ENCODE data around the gene CAPN5.
A peak's percentile ranks its signal among the peaks of the same experiment; 100 is the strongest.

Gene CAPN5

GRCh38 chr11:77030834-77031414, 35.8 kb upstream of the CAPN5 start:
- no peaks in the 10 kb centered on the region for H3K27me3 ChIP-seq
- no peak overlapping the region for H3K4me3 ChIP-seq
- H3K36me3 ChIP-seq, result no peaks in the 10 kb centered on the region
- no peak overlapping the region for H3K4me2 ChIP-seq
- no peaks in the 10 kb centered on the region for H4K20me1 ChIP-seq
- H3K9ac ChIP-seq, result no peak overlapping the region
- no peak overlapping the region for H3K27ac ChIP-seq
- H3K9me3 ChIP-seq (replicated peaks in 1 of 11), result no peaks in the 10 kb centered on the region
- peaks cover 0 to 20% (median 6%) of the 10 kb centered on the region in 10 experiments; a peak in 13 of 20 replicates for H3K4me1 ChIP-seq
- no peak for TF ChIP-seq Cebpa-rat (IDR thresholded peaks at IDR 0.05)

- no peak for TF ChIP-seq Cebpa-rat (IDR thresholded peaks at IDR 0.05)
- no peaks in the 10 kb centered on the region for H3K9me3 ChIP-seq (replicated peaks in 1 of 11)
Observed at GRCh38 chr11:77031599-77031998, 35.2 kb upstream of the CAPN5 start.

GRCh38 chr11:77035039-77035438, 31.7 kb upstream of the CAPN5 start:
- H3K27me3 ChIP-seq, result peaks cover 8 to 14% (median 9%) of the 10 kb centered on the region in 11 experiments; a peak in 18 of 22 replicates
- H3K9me3 ChIP-seq (replicated peaks in 1 of 11), result peaks cover 0 to 6% (median 3%) of the 10 kb centered on the region in 11 experiments; a peak in 11 of 22 replicates
- no peak for TF ChIP-seq Cebpa-rat (IDR thresholded peaks at IDR 0.05)
- no peak overlapping the region for H3K4me3 ChIP-seq
- H3K27ac ChIP-seq, result no peak overlapping the region
- H3K9ac ChIP-seq, result no peak overlapping the region
- H3K36me3 ChIP-seq, result no peaks in the 10 kb centered on the region
- peaks cover 0 to 4% (median 0%) of the 10 kb centered on the region in 11 experiments; a peak in 2 of 22 replicates for H4K20me1 ChIP-seq
- peak overlapping the region in 4 of 11 experiments; percentile 19 to 52 (median 26); a peak in 2 of 22 replicates for H3K4me2 ChIP-seq
- H3K4me1 ChIP-seq, result peaks cover 17 to 40% (median 27%) of the 10 kb centered on the region in 10 experiments

More at GRCh38 chr11:77031599-77031998, 35.2 kb upstream of the CAPN5 start:
- Histone ChIP-seq H3K27ac (no peak overlapping the region), H4K20me1 (no peaks in the 10 kb centered on the region), H3K36me3 (no peaks in the 10 kb centered on the region), H3K9ac (no peak overlapping the region), H3K27me3 (no peaks in the 10 kb centered on the region), H3K4me1 (peaks cover 0 to 20% (median 6%) of the 10 kb centered on the region in 10 experiments; a peak in 13 of 20 replicates), H3K4me3 (no peak overlapping the region), H3K4me2 (no peak overlapping the region)

DNA sequence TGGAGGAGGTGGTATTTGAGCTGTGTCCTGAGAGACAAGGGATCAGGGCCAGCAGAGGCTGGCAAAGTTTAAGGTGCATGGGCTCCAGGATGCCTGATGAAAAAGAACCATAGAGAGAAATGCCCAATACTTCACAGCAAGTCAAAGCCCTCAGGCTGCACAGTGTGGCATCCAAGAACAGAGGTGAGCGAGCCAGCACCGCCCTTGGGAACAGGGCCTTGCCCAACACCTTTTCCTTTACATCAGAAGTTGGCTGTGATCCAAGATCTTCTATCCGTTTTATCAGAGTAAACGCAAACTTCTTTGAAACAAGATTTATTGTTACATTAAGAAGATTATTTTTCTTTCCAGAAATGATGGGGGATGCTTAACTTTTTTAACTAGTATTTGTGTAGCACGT, 31.2 kb upstream of the CAPN5 start:
- Histone ChIP-seq H3K9me3 (replicated peaks in 1 of 11) (peaks cover 0 to 12% (median 7%) of the 10 kb centered on the region in 11 experiments; a peak in 11 of 22 replicates), H4K20me1 (peaks cover 0 to 4% (median 0%) of the 10 kb centered on the region in 11 experiments; a peak in 2 of 22 replicates), H3K27me3 (peaks cover 8 to 14% (median 11%) of the 10 kb centered on the region in 11 experiments; a peak in 18 of 22 replicates), H3K4me2 (peak overlapping the region in 6 of 11 experiments; percentile 19 to 52 (median 26); a peak in 9 of 22 replicates), H3K27ac (no peak overlapping the region), H3K36me3 (no peaks in the 10 kb centered on the region), H3K4me1 (peaks cover 17 to 41% (median 27%) of the 10 kb centered on the region in 10 experiments), H3K4me3 (no peak overlapping the region), H3K9ac (no peak overlapping the region)
- no peak for TF ChIP-seq Cebpa-rat (IDR thresholded peaks at IDR 0.05)

DNA sequence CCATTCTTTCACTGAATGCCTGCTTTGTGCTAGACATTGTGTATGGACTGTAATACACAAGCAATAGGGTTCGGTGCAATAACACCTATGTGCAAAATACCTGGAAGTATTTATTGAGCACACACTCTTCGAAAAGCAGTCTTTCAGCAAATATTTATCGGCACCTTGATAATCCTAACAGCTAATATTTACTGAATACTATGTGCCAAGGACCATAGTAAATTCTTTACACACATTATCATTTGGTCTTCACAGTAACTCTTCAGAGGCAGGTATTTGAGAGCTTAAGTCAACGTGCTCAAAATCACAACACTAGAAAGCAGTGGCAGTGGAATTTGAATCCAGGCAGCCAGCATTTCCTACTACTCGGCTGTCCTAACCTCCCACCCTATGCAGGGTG, 30.4 kb upstream of the CAPN5 start:
- H3K9ac ChIP-seq, result no peak overlapping the region
- no peak for TF ChIP-seq Cebpa-rat (IDR thresholded peaks at IDR 0.05)
- H3K4me3 ChIP-seq, result no peak overlapping the region
- H4K20me1 ChIP-seq, result peaks cover 0 to 4% (median 0%) of the 10 kb centered on the region in 11 experiments; a peak in 2 of 22 replicates
- H3K27me3 ChIP-seq, result peaks cover 8 to 14% (median 11%) of the 10 kb centered on the region in 11 experiments; a peak in 18 of 22 replicates
- peaks cover 0 to 17% (median 7%) of the 10 kb centered on the region in 11 experiments; a peak in 11 of 22 replicates for H3K9me3 ChIP-seq (replicated peaks in 1 of 11)
- no peak overlapping the region for H3K27ac ChIP-seq
- H3K4me1 ChIP-seq, result peaks cover 17 to 41% (median 27%) of the 10 kb centered on the region in 10 experiments
- H3K4me2 ChIP-seq, result no peak overlapping the region
- H3K36me3 ChIP-seq, result no peaks in the 10 kb centered on the region

GRCh38 chr11:77037057-77037456, 29.7 kb upstream of the CAPN5 start:
- Histone ChIP-seq H3K4me2 (no peak overlapping the region), H4K20me1 (peaks cover 0 to 4% (median 0%) of the 10 kb centered on the region in 11 experiments; a peak in 2 of 22 replicates), H3K4me3 (no peak overlapping the region), H3K4me1 (peaks cover 17 to 41% (median 27%) of the 10 kb centered on the region in 10 experiments), H3K27me3 (peaks cover 8 to 14% (median 11%) of the 10 kb centered on the region in 11 experiments; a peak in 18 of 22 replicates), H3K36me3 (no peaks in the 10 kb centered on the region), H3K27ac (no peak overlapping the region), H3K9me3 (replicated peaks in 1 of 11) (peaks cover 0 to 17% (median 7%) of the 10 kb centered on the region in 11 experiments; a peak in 11 of 22 replicates), H3K9ac (no peak overlapping the region)
- no peak for TF ChIP-seq Cebpa-rat (IDR thresholded peaks at IDR 0.05)

GRCh38 chr11:77038029-77038824, 28.5 kb upstream of the CAPN5 start:
- Histone ChIP-seq H3K36me3 (no peaks in the 10 kb centered on the region), H3K9me3 (replicated peaks in 1 of 11) (peaks cover 0 to 17% (median 7%) of the 10 kb centered on the region in 11 experiments; a peak in 11 of 22 replicates), H3K27me3 (peaks cover 8 to 14% (median 11%) of the 10 kb centered on the region in 11 experiments; a peak in 18 of 22 replicates), H3K27ac (no peak overlapping the region), H4K20me1 (peaks cover 0 to 4% (median 0%) of the 10 kb centered on the region in 11 experiments; a peak in 2 of 22 replicates), H3K4me1 (peaks cover 17 to 41% (median 27%) of the 10 kb centered on the region in 10 experiments), H3K9ac (no peak overlapping the region), H3K4me2 (peak overlapping the region; percentile 59 to 82 (median 73)), H3K4me3 (no peak overlapping the region)
- no peak for TF ChIP-seq Cebpa-rat (IDR thresholded peaks at IDR 0.05)

- peak overlapping the region; percentile 59 to 82 (median 73) for H3K4me2 ChIP-seq
- peaks cover 17 to 39% (median 26%) of the 10 kb centered on the region in 10 experiments for H3K4me1 ChIP-seq
- peaks cover 0 to 17% (median 7%) of the 10 kb centered on the region in 11 experiments; a peak in 11 of 22 replicates for H3K9me3 ChIP-seq (replicated peaks in 1 of 11)
- H3K36me3 ChIP-seq, result no peaks in the 10 kb centered on the region
- no peak overlapping the region for H3K4me3 ChIP-seq
- H3K27me3 ChIP-seq, result peaks cover 8 to 14% (median 11%) of the 10 kb centered on the region in 11 experiments; a peak in 18 of 22 replicates
- H4K20me1 ChIP-seq, result peaks cover 0 to 4% (median 0%) of the 10 kb centered on the region in 11 experiments; a peak in 2 of 22 replicates
- H3K27ac ChIP-seq, result no peak overlapping the region
- 0 out of 22 replicates have a peak overlapping the region, but pooled peaks of 1 of the 11 experiments have one; percentile 16 for H3K9ac ChIP-seq
- TF ChIP-seq Cebpa-rat (IDR thresholded peaks at IDR 0.05), result no peak
Observed at GRCh38 chr11:77038825-77039326, 27.9 kb upstream of the CAPN5 start.
